ENCODE data around the gene MT1H. TPM values are rescaled to one million over a fixed set of nuclear protein-coding genes. Genes with fewer than 3 reads are reported as not detected.
A peak's percentile ranks its signal among the peaks of the same experiment; 100 is the strongest.

MT1H gene
- total RNA-seq, 1 experiment from 2014 or later: not detected

- Histone ChIP-seq H2AFZ (ENCODE audit: low read depth, low read length, poor library complexity, severe bottlenecking) (no peak overlapping the region), H3K27ac (ENCODE audit: low read depth, low read length) (no peak overlapping the region), H3K27me3 (ENCODE audit: insufficient read depth, low read length) (no peaks in the 10 kb centered on the region), H3K4me1 (ENCODE audit: control insufficient read depth in 1 of 2, insufficient read depth in 2 of 2, low read length in 2 of 2) (peaks cover 13 to 32% of the 10 kb centered on the region in 2 experiments; a peak in 3 of 4 replicates), H3K4me2 (ENCODE audit: low read length) (peak overlapping the region; percentile 96), H3K9me2 (ENCODE audit: insufficient read depth) (no peaks in the 10 kb centered on the region), H3K79me2 (ENCODE audit: insufficient read depth, low read length) (no peaks in the 10 kb centered on the region), H3K9me3 (ENCODE audit: control insufficient read depth in 1 of 2, insufficient read depth in 1 of 2, low read depth in 1 of 2, low read length in 2 of 2) (no peaks in the 10 kb centered on the region), H3K36me3 (ENCODE audit: control insufficient read depth in 1 of 2, insufficient read depth in 2 of 2, low read length in 2 of 2) (no peaks in the 10 kb centered on the region), H3K9ac (ENCODE audit: low read length) (no peak overlapping the region), H4K20me1 (ENCODE audit: insufficient read depth) (no peaks in the 10 kb centered on the region), H3K4me3 (replicated peaks in 1 of 2; ENCODE audit: low read depth in 1 of 2, low read length in 2 of 2) (peak overlapping the region in 1 of 2 experiments; percentile 81; a peak in 3 of 4 replicates)
- DNase-seq (ENCODE audit: low read depth, low spot score) (no peak), ATAC-seq (no peak)
- CTCF ChIA-PET: interaction anchor here (0.9 kb wide), 1 partner anchor 19 kb away, joined by 5 read pairs; no protein-coding TSS in a partner anchor
- RAD21 ChIA-PET (ENCODE audit: low non-redundant PET in 1 of 2, low total read pairs in 2 of 2, uncharacterized antibody in 2 of 2, unreplicated experiment in 2 of 2): interaction anchor here in 1 of 2 experiments (1.1 kb wide), 1 partner anchor 30 kb away, joined by 3 read pairs; no protein-coding TSS in a partner anchor
- POLR2A ChIA-PET: interaction anchor here (0.9 to 2.4 kb wide), 5 partner anchors 10 to 75 kb away, joined by 3 to 9 read pairs (median 5); partner anchors contain the start of genes MT1E and MT2A
- BruUV-seq (replicated peaks): no TSS peak
- intact Hi-C loops (cut with micrococcal nuclease): loop anchor here (2.0 to 5.0 kb wide), 4 partner anchors 27 to 1181 kb away; partner anchors contain the start of genes MT1E, MT1F and MT2A
- no peak for TF ChIP-seq ZNF274 (IDR thresholded peaks at IDR 0.05; ENCODE audit: low read depth, low read length)
Measured at GRCh38 chr16:56683424-56684172, 14.0 kb downstream of the MT1H start.

GRCh38 chr16:56684256-56684925 is 14.8 kb downstream of the MT1H start:
- Histone ChIP-seq H3K9ac (ENCODE audit: low read length) (no peak overlapping the region), H3K4me2 (ENCODE audit: low read length) (no peak overlapping the region), H3K27ac (ENCODE audit: low read depth, low read length) (no peak overlapping the region), H2AFZ (ENCODE audit: low read depth, low read length, poor library complexity, severe bottlenecking) (no peak overlapping the region), H3K9me2 (ENCODE audit: insufficient read depth) (no peaks in the 10 kb centered on the region), H3K27me3 (ENCODE audit: insufficient read depth, low read length) (no peaks in the 10 kb centered on the region), H3K36me3 (ENCODE audit: control insufficient read depth in 1 of 2, insufficient read depth in 2 of 2, low read length in 2 of 2) (no peaks in the 10 kb centered on the region), H3K9me3 (ENCODE audit: control insufficient read depth in 1 of 2, insufficient read depth in 1 of 2, low read depth in 1 of 2, low read length in 2 of 2) (no peaks in the 10 kb centered on the region), H4K20me1 (ENCODE audit: insufficient read depth) (no peaks in the 10 kb centered on the region), H3K79me2 (ENCODE audit: insufficient read depth, low read length) (no peaks in the 10 kb centered on the region), H3K4me3 (replicated peaks in 1 of 2; ENCODE audit: low read depth in 1 of 2, low read length in 2 of 2) (no peak overlapping the region), H3K4me1 (ENCODE audit: control insufficient read depth in 1 of 2, insufficient read depth in 2 of 2, low read length in 2 of 2) (peaks cover 17 to 37% of the 10 kb centered on the region in 2 experiments)
- TF ChIP-seq POLR2AphosphoS5 (IDR thresholded peaks at IDR 0.05; ENCODE audit: low read depth, low read length) (peak; percentile 35; the same call in 1 of the 2 replicates), EZH2phosphoT487 (IDR thresholded peaks at IDR 0.05; ENCODE audit: borderline replicate concordance) (no peak)
- ChIA-PET POLR2A (interaction anchor here (1.2 to 2.4 kb wide), 2 partner anchors 59 to 76 kb away, joined by 4 to 9 read pairs; partner anchors contain the start of genes MT1E and MT2A), RAD21 (ENCODE audit: low non-redundant PET in 1 of 2, low total read pairs in 2 of 2, uncharacterized antibody in 2 of 2, unreplicated experiment in 2 of 2) (no interaction called here), CTCF (no interaction called here)
- intact Hi-C loops (cut with micrococcal nuclease): loop anchor here (5.0 kb wide), 2 partner anchors 57 to 1182 kb away; partner anchors contain the start of gene MT1E
- ATAC-seq: no peak
- no TSS peak for BruUV-seq (replicated peaks)
- DNase-seq (ENCODE audit: low read depth, low spot score): no peak

All from HCT116 (cell line).